ENCODE measurements around the gene TMEM167B. TPM values are rescaled to one million over a fixed set of nuclear protein-coding genes. Genes with fewer than 3 reads are reported as not detected.

Gene TMEM167B
- total RNA-seq, 4 donors from 2014 or later = 2.2 to 23.0 (median 18.8) TPM

DNA sequence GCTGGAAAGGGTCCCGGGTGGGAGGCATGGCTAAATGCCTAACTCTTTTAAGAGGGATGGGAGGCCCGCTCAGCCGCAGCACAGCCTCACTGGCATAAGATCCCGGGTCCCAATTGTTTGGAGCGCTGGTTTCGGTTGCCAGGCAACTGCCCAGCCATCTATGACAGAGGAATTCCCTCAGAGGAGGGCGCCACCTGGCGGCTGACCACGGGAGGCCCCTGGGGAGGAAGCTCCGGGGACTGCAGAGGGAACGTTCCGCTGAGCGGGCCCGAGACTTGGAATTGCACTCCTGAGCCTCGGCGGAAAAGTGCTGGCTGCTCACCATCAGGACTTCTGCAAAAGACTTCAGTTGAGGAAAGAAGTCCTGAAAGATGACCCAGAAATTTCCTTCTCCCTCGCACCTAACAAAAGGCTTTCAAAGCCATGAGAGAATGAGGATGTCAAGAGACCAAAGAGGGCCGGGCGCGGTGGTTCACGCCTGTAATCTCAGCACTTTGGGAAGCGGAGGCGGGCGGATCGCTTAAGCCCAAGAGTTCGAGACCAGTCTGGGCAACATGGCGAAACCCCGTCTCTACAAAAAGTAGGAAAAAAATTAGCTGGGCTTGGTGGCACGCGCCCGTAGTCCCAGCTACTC is 22.2 kb downstream of the TMEM167B start:
- TF ChIP-seq POLR2A (IDR thresholded peaks at IDR 0.05) = no peak
- TF ChIP-seq EP300 (IDR thresholded peaks at IDR 0.05; ENCODE audit: low read depth) = no peak
- TF ChIP-seq POLR2AphosphoS5 (IDR thresholded peaks at IDR 0.05) = peak in 1 of 3 donors; percentile 20
- TF ChIP-seq, protein P1, sequence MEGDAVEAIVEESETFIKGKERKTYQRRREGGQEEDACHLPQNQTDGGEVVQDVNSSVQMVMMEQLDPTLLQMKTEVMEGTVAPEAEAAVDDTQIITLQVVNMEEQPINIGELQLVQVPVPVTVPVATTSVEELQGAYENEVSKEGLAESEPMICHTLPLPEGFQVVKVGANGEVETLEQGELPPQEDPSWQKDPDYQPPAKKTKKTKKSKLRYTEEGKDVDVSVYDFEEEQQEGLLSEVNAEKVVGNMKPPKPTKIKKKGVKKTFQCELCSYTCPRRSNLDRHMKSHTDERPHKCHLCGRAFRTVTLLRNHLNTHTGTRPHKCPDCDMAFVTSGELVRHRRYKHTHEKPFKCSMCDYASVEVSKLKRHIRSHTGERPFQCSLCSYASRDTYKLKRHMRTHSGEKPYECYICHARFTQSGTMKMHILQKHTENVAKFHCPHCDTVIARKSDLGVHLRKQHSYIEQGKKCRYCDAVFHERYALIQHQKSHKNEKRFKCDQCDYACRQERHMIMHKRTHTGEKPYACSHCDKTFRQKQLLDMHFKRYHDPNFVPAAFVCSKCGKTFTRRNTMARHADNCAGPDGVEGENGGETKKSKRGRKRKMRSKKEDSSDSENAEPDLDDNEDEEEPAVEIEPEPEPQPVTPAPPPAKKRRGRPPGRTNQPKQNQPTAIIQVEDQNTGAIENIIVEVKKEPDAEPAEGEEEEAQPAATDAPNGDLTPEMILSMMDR (IDR thresholded peaks at IDR 0.05) = peak; percentile 90 to 99 (median 99)
- H3K27ac ChIP-seq = peak overlapping the region in 3 of 4 donors; percentile 23 to 39 (median 27)
- no peaks in the 10 kb centered on the region for H3K36me3 ChIP-seq
- H3K9me3 ChIP-seq = no peaks in the 10 kb centered on the region
- H3K4me1 ChIP-seq = peaks cover 8 to 33% (median 20%) of the 10 kb centered on the region in 4 donors
- peaks cover 23% of the 10 kb centered on the region for H3K27me3 ChIP-seq
- DNase-seq = peak; percentile 94
- WGBS, 2 donors (ENCODE audit: low coverage in 1 of 2) = 27% methylated on average over 30 of the region's 31 CpGs; no CpG with 5 or more reads in 1 of the 2 donors
- in situ Hi-C loops (cut with MboI; ENCODE audit: low pct_ligation_motif_present in 1 of 4, low pct_unique_long_range_greater_than_20kb in 1 of 4, low sequenced_read_pairs in 3 of 4) = no loop called here
- peak overlapping the region in 2 of 4 donors; percentile 40 to 51 for H3K4me3 ChIP-seq
- intact Hi-C loops (cut with DNase I; ENCODE audit: low total_unique reads) = loop anchor here (10.0 kb wide), 1 partner anchor 148 kb away; the partner anchor contains the start of gene CLCC1

DNA sequence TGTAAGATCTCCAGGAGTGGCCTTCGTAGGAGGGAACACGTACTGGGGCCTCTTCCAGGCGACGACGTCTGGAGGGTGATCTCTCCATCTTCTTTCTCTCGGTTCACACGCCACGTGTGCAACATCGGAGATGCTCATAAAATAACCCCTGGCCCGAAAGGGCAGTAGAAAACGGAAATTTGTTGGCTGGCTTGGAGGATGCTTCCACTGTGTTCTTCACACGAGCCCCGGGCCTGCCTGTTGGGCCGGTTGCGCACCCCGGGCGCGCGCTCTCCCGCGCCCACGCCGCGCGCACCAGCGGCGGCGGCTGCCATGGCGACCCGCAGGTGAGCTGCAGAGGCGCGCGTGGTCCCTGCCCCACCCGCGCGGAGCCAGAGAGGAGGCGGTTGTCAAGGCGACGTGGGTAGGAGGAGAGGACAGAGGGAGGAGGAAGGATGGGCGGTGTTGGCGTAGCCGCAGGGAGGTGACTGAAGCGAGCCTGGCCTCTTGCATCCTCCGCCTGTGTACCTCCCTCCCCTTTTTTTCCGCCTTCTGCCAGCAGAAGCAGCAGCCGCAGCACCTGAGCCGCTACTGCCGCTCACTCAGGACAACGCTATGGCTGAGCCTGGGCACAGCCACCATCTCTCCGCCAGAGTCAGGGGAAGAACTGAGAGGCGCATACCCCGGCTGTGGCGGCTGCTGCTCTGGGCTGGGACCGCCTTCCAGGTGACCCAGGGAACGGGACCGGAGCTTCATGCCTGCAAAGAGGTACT is 23.2 kb downstream of the TMEM167B start, which contains the start of gene ELAPOR1:
ELAPOR1 (plus strand) TSS at position 526 of the 752 bp plus-strand sequence; CDS start at position 595, 69 bp downstream.
- WGBS, 2 donors (ENCODE audit: low coverage in 1 of 2) = 5% methylated on average over 38 of the region's 56 CpGs; no CpG with 5 or more reads in 1 of the 2 donors
- TF ChIP-seq POLR2A (IDR thresholded peaks at IDR 0.05) (peak; percentile 27), POLR2AphosphoS5 (IDR thresholded peaks at IDR 0.05) (peak in 2 of 3 donors; percentile 41 to 62)
- TF ChIP-seq, protein P1 (IDR thresholded peaks at IDR 0.05) = no peak
- Histone ChIP-seq H3K4me1 (peaks cover 8 to 33% (median 20%) of the 10 kb centered on the region in 4 donors), H3K27me3 (peaks cover 23% of the 10 kb centered on the region), H3K36me3 (no peaks in the 10 kb centered on the region), H3K9me3 (no peaks in the 10 kb centered on the region), H3K27ac (peak within 1 kb of the TSS; percentile 26 to 73 (median 44)), H3K4me3 (peak within 1 kb of the TSS in 3 of 4 donors; percentile 30 to 51 (median 40))
- DNase-seq = peak; percentile 78
- in situ Hi-C loops (cut with MboI; ENCODE audit: low pct_ligation_motif_present in 1 of 4, low pct_unique_long_range_greater_than_20kb in 1 of 4, low sequenced_read_pairs in 3 of 4) = no loop called here
- intact Hi-C loops (cut with DNase I; ENCODE audit: low total_unique reads) = loop anchor here (10.0 kb wide), 1 partner anchor 149 kb away; the partner anchor contains the start of gene CLCC1

GRCh38 chr1:109114342-109114674 is 23.7 kb downstream of the TMEM167B start:
- H3K4me3 ChIP-seq = peak overlapping the region in 3 of 4 donors; percentile 30 to 51 (median 40)
- in situ Hi-C loops (cut with MboI; ENCODE audit: low pct_ligation_motif_present in 1 of 4, low pct_unique_long_range_greater_than_20kb in 1 of 4, low sequenced_read_pairs in 3 of 4) (no loop called here), intact Hi-C loops (cut with DNase I; ENCODE audit: low total_unique reads) (loop anchor here (10.0 kb wide), 1 partner anchor 150 kb away; the partner anchor contains the start of gene CLCC1)
- no peaks in the 10 kb centered on the region for H3K9me3 ChIP-seq
- peaks cover 23% of the 10 kb centered on the region for H3K27me3 ChIP-seq
- 0 to 6% methylated on average over 1 to 12 of the region's 12 CpGs for WGBS, 2 donors (ENCODE audit: low coverage in 1 of 2)
- DNase-seq = no peak
- H3K27ac ChIP-seq = peak overlapping the region; percentile 26 to 73 (median 44)
- no peak for TF ChIP-seq POLR2AphosphoS5 (IDR thresholded peaks at IDR 0.05)
- no peak for TF ChIP-seq POLR2A (IDR thresholded peaks at IDR 0.05)
- TF ChIP-seq, protein P1 (IDR thresholded peaks at IDR 0.05) = no peak
- no peak for TF ChIP-seq EP300 (IDR thresholded peaks at IDR 0.05; ENCODE audit: low read depth)
- no peaks in the 10 kb centered on the region for H3K36me3 ChIP-seq
- H3K4me1 ChIP-seq = peaks cover 8 to 33% (median 20%) of the 10 kb centered on the region in 4 donors

DNA sequence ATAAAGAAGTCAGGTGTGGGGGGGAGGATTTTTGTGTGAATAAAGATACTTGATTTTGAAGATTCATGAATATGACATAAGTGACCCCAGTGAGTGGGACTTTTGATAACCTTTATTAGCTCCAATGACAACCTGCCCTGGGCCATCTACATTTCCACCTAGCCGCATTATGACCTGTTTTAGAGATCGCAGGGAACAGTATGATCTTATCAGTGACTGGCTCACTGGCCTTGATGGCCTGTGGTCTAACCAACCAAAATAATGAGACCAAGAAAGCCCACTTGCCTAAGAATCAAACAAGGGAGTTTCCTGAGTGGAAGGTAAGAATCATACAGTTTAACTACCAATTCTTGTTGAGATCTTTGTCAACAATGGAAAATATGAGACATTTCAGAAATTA is 25.1 kb downstream of the TMEM167B start:
- no peak for DNase-seq
- Histone ChIP-seq H3K27me3 (peaks cover 23% of the 10 kb centered on the region), H3K4me3 (peak overlapping the region in 2 of 4 donors; percentile 40 to 51), H3K4me1 (peaks cover 8 to 33% (median 20%) of the 10 kb centered on the region in 4 donors), H3K9me3 (no peaks in the 10 kb centered on the region), H3K27ac (peak overlapping the region; percentile 36 to 73 (median 50)), H3K36me3 (no peaks in the 10 kb centered on the region)
- in situ Hi-C loops (cut with MboI; ENCODE audit: low pct_ligation_motif_present in 1 of 4, low pct_unique_long_range_greater_than_20kb in 1 of 4, low sequenced_read_pairs in 3 of 4) (no loop called here), intact Hi-C loops (cut with DNase I; ENCODE audit: low total_unique reads) (loop anchor here (10.0 kb wide), 1 partner anchor 151 kb away; the partner anchor contains the start of gene CLCC1)
- WGBS, 2 donors (ENCODE audit: low coverage in 1 of 2) = 72% methylated on average over 2 of the region's 2 CpGs; no CpG with 5 or more reads in 1 of the 2 donors
- TF ChIP-seq EP300 (IDR thresholded peaks at IDR 0.05; ENCODE audit: low read depth) = no peak
- TF ChIP-seq POLR2AphosphoS5 (IDR thresholded peaks at IDR 0.05) = no peak
- TF ChIP-seq, protein P1 (IDR thresholded peaks at IDR 0.05) = no peak
- TF ChIP-seq POLR2A (IDR thresholded peaks at IDR 0.05) = no peak
